ENCODE measurements around the gene TBC1D9B.

The TBC1D9B gene

DNA sequence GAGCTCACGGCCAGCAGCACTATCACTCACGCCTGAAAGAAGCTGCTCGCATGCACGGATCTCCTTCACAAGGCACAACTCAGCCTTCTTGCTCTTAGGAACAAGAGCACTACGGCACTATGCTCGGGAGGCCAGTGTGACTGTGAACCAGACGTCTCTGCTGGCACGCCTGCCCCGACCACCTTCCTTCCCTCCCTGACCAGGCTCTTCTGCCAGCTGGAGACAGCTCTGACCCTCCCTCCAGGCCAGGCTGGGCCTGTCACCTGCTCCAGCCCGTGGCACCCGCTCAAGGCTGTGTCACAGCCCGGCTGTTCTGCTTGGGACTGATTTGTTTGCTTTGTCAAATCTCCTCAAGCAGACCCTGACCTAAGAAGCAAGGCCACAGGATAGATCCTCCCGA is 7.0 kb downstream of the TBC1D9B start:
- Mint-ChIP-seq H3K4me3 (no peak overlapping the region), H3K36me3 (ENCODE audit: low read depth) (peaks cover 51% of the 10 kb centered on the region), H3K9me3 (no peaks in the 10 kb centered on the region), H3K4me1 (ENCODE audit: low read depth) (peaks cover 8% of the 10 kb centered on the region), H3K27ac (no peak overlapping the region), H3K27me3 (no peaks in the 10 kb centered on the region)

DNA sequence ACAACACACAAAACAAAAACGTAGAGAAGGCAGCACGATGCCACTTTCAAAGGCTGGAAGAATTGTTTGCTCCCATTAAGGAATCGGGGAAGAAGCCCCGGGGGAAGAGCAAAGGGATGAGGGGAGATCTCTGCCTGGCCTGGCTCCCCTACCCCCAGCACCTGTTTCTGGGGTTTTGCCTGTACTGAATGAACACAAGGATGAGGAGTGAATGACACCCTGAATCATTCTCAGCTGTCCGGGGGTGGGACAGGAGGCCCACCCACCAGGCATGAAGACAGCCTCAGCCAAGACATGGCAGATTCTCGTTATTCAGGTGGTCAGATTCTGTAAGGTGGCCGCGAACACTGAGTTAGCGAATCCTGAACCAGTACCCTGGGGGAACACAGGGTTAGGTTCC is 7.5 kb downstream of the TBC1D9B start:
- Mint-ChIP-seq H3K36me3 (ENCODE audit: low read depth) (peaks cover 52% of the 10 kb centered on the region), H3K4me1 (ENCODE audit: low read depth) (peaks cover 4% of the 10 kb centered on the region)

DNA sequence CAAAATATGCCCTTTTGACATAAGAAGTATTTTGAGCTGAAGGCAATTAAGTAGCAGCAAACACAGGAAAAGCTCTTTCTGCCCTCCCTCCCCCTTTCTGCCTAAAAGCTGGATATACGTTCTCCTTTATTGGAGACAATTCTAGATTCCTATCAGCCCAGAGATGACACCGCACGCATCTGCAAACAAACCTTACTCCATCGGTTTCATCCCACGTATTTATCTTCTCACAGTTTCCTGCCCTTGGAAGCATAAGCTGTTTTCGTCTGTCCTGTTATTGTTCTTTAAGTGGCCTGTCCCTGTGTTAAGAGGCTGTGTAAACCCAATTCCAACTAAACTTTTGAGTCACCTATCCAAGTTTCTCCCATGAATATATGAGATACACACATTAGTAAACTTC is 11.8 kb downstream of the TBC1D9B start:
- no peaks in the 10 kb centered on the region for H3K9me3 Mint-ChIP-seq
- no peak overlapping the region for H3K4me3 Mint-ChIP-seq
- H3K27me3 Mint-ChIP-seq: no peaks in the 10 kb centered on the region
- no peak overlapping the region for H3K27ac Mint-ChIP-seq
- H3K36me3 Mint-ChIP-seq (ENCODE audit: low read depth): peaks cover 44% of the 10 kb centered on the region
- no peaks in the 10 kb centered on the region for H3K4me1 Mint-ChIP-seq (ENCODE audit: low read depth)

More for the DNA sequence above, 7.5 kb downstream of the TBC1D9B start:
- no peaks in the 10 kb centered on the region for H3K27me3 Mint-ChIP-seq
- H3K27ac Mint-ChIP-seq: no peak overlapping the region
- H3K9me3 Mint-ChIP-seq: no peaks in the 10 kb centered on the region
- no peak overlapping the region for H3K4me3 Mint-ChIP-seq

DNA sequence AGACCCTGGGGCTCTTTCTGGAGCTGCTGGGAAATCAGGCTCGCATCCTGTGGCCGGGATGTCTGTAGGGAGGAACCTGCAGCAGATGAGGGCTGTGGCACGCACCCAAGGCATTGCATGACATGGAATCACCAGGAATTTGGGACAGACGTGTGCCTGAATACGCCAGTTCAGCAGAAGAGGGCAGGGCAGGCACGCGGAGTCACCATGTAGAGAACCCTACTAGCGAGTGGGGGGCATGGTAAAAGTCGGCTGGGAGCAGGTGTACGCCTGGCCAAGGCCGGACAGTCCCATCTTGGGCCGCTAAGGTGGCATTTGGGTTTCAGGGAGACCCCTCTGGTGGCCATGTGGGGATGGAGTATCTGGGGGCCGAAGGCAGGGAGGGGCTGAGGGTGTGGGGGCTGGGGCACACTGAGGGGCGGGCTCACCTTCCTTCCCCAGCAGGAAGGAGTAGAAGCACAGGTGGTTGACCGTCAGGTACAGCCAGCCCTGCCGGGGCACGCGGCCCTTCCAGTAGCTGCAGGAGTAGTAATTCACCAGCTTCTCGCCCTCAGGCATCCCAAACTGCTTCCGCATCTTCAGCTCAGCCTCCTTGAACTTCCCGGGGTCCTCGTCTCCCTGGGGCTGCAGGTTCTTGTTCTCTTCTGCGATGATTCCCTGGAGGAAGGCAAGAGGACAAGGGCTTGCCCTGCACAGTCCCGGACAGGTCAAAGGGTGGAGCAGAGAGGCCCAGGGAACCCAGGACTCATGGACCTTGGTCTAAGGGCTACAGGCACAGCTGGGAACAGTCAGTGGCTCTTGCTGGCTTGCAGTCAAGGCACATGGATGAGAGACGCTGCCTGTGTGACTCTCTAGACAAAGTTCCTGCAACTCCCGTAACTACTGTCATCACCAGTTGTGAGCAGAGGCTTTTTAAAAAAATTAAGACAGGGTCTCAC is 13.5 kb downstream of the TBC1D9B start:
- no peaks in the 10 kb centered on the region for H3K9me3 Mint-ChIP-seq
- H3K4me3 Mint-ChIP-seq: no peak overlapping the region
- H3K27me3 Mint-ChIP-seq: no peaks in the 10 kb centered on the region
- H3K27ac Mint-ChIP-seq: no peak overlapping the region
- peaks cover 34% of the 10 kb centered on the region for H3K36me3 Mint-ChIP-seq (ENCODE audit: low read depth)
- H3K4me1 Mint-ChIP-seq (ENCODE audit: low read depth): no peaks in the 10 kb centered on the region

DNA sequence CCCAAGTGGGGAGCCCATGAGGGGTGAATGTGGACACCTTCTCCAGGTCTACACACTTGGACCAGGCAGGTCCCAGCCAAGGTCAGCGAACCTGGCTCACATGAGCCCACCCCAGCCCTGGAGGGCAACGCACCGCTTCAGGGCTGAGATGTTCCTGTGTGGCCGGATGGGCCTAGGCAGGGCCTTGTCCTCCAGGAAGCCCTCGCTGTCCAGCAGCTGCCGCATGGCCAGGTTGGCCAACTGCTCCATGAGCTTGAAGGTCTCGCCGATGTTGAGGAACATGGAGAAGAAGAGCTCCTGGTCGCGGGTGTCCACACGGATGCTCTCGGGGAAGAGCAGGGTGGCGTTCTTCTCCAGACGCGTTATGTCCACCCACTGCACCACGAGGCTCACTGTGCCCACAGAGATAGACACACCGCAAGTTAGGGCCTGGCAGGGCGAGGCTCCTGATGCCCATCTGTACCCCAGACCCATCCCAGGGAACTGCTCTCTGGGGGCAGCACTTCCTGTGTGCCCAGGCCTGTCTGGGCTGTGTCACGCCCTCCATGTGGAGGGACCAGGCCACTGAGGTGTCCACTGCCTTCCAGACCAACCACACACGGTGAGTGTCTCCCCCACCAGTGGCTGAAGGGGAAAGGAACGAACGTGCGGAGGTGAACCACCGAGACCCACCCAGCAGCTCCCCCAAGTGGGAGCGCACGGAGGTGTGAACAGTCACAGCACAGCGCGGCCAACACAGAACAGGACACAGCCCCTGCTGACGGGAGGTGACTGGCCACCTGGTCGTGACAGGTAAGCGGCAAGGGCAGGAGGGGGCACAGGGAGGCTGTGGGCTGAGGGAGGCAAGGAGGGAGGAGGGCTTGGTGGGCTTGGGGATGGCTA is 14.4 kb downstream of the TBC1D9B start:
- no peak overlapping the region for H3K27ac Mint-ChIP-seq

DNA sequence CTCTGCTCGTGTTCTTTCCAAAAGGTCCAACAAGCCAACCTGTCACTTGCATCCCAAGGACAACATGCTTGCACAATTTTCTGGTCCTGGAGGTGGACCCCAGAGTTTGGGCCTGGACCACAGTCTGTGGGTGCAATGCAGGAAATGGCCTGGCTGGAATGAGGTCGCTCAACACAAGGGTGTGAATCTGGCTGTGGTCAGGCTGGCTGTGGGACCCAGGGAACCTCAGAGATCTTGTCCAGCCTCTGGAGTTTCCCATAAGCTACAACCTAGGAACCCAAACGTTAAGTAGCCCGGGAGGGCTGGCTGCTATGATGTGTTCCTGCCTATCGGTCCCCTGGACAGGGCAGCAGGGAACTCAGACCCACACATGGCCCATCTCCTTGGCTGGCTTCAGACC is 15.4 kb downstream of the TBC1D9B start:
- no peaks in the 10 kb centered on the region for H3K4me1 Mint-ChIP-seq (ENCODE audit: low read depth)

More for the DNA sequence above, 14.4 kb downstream of the TBC1D9B start:
- H3K4me3 Mint-ChIP-seq: no peak overlapping the region
- H3K27me3 Mint-ChIP-seq: no peaks in the 10 kb centered on the region
- H3K9me3 Mint-ChIP-seq: no peaks in the 10 kb centered on the region
- H3K36me3 Mint-ChIP-seq (ENCODE audit: low read depth): peaks cover 38% of the 10 kb centered on the region
- H3K4me1 Mint-ChIP-seq (ENCODE audit: low read depth): no peaks in the 10 kb centered on the region

DNA sequence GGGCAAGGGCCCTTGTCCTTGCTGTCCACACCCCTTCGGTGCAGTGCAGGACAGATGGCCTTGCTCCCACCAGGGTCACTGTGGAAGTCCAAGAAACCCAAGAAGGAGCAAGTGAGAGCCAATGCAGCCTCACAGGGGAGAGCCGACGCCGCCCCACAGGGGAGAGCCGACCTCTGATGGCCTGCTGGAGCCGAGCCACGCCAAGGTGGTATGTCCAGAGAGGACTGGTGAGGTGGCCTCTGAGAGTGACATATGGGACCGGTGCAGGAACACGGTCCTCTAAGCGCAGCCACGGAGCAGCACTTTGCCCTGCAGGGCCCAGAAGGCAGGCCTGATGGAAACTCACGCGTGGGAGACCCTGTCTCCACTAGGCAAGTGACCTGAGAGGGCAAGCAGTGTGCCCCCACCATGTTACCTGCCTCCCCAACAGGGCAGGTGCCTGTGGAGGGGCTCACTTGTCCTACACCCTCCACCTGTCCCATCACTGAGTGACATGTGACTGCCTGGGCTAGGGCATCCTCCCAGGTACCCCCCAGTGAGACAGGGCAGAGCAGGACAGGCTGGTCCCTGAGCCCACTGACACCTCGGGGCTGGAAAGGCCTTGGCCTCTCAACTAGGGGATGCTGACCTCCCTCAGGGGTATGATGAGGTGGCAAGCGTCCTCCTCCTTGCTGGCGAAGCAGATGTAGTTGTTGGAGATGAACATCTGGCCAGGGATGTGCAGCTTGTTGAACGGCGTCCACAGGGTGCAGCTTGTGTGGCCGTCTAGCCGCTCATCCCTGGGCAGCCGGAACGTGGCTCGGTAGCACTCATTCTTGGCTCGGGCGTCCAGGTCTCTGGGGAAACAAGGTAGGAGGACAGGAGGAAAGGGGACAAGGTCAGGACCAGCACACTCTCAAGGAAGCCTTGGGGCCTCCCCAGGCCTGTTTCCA is 16.7 kb downstream of the TBC1D9B start:
- Mint-ChIP-seq H3K27ac (no peak overlapping the region), H3K4me1 (ENCODE audit: low read depth) (no peaks in the 10 kb centered on the region), H3K36me3 (ENCODE audit: low read depth) (peaks cover 48% of the 10 kb centered on the region), H3K27me3 (no peaks in the 10 kb centered on the region), H3K9me3 (no peaks in the 10 kb centered on the region), H3K4me3 (no peak overlapping the region)

More for the DNA sequence above, 15.4 kb downstream of the TBC1D9B start:
- Mint-ChIP-seq H3K27me3 (no peaks in the 10 kb centered on the region), H3K9me3 (no peaks in the 10 kb centered on the region), H3K36me3 (ENCODE audit: low read depth) (peaks cover 36% of the 10 kb centered on the region), H3K4me3 (no peak overlapping the region), H3K27ac (no peak overlapping the region)

DNA sequence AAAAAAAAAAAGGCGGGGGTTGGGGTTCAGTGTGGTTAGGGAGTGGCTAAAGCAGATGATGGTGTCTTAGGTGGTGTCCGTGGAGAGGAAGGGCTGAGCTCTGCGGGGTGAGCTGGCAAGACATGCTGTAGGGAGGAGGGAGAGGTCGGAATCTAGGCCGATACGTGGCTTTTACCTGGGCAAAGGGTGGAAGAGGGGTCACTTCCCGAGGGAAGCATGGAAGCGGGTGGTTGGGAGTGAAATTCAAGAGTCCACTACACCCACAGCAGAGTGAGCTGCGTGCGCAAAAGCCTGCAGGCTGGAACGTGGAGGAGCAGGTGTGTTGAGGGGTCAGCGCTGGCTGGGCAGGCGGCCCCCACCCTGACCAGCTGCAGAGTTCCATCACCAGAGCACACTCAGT is 17.8 kb downstream of the TBC1D9B start:
- H3K9me3 Mint-ChIP-seq: no peaks in the 10 kb centered on the region
- no peak overlapping the region for H3K27ac Mint-ChIP-seq
- peaks cover 54% of the 10 kb centered on the region for H3K36me3 Mint-ChIP-seq (ENCODE audit: low read depth)

DNA sequence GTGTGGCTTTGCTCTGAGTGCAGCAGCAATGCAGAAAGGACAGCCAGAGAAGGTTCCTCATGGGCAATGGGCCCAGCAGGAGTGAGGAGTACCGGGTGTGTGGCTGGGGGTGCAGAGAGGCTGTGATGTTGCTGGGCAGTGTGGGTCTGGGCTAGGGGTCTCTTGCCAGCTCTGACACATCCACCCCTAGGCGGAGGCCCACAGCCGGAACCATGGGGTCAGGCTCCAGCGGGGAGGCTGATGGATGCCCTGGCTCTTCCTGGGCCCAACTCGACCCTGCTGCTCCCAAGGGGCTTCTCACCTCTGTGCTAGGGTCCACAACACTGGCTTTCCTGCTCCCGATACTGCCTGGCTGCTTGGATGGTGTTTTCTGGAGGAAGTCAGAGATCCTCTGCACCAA is 19.9 kb downstream of the TBC1D9B start:
- peaks cover 10% of the 10 kb centered on the region for H3K9me3 Mint-ChIP-seq
- no peaks in the 10 kb centered on the region for H3K27me3 Mint-ChIP-seq
- peaks cover 70% of the 10 kb centered on the region for H3K36me3 Mint-ChIP-seq (ENCODE audit: low read depth)
- H3K27ac Mint-ChIP-seq: no peak overlapping the region
- H3K4me1 Mint-ChIP-seq (ENCODE audit: low read depth): no peaks in the 10 kb centered on the region
- no peak overlapping the region for H3K4me3 Mint-ChIP-seq

More for the DNA sequence above, 17.8 kb downstream of the TBC1D9B start:
- Mint-ChIP-seq H3K4me3 (no peak overlapping the region), H3K27me3 (no peaks in the 10 kb centered on the region), H3K4me1 (ENCODE audit: low read depth) (no peaks in the 10 kb centered on the region)

DNA sequence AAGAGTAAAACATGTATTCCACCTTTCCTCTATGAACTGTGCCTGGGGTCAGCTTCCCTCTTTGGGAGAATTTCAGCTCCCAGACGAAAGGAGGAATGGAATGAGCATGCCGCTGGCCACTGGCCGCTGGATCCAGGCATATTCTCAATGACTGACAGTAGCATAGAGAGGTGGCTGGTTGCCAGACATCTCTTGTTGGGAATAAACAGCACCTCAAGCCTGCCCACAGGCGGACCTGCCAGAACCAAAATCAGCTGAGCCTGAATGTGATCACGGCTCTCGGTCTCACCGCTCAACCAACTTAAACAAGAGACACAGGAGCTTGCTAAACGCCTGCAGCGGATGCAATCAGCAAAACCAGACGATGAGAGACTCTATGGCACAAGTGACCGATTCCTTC is 20.6 kb downstream of the TBC1D9B start:
- Mint-ChIP-seq H3K4me1 (ENCODE audit: low read depth) (no peaks in the 10 kb centered on the region), H3K4me3 (no peak overlapping the region), H3K27me3 (no peaks in the 10 kb centered on the region), H3K27ac (no peak overlapping the region), H3K36me3 (ENCODE audit: low read depth) (peaks cover 75% of the 10 kb centered on the region), H3K9me3 (peaks cover 10% of the 10 kb centered on the region)

DNA sequence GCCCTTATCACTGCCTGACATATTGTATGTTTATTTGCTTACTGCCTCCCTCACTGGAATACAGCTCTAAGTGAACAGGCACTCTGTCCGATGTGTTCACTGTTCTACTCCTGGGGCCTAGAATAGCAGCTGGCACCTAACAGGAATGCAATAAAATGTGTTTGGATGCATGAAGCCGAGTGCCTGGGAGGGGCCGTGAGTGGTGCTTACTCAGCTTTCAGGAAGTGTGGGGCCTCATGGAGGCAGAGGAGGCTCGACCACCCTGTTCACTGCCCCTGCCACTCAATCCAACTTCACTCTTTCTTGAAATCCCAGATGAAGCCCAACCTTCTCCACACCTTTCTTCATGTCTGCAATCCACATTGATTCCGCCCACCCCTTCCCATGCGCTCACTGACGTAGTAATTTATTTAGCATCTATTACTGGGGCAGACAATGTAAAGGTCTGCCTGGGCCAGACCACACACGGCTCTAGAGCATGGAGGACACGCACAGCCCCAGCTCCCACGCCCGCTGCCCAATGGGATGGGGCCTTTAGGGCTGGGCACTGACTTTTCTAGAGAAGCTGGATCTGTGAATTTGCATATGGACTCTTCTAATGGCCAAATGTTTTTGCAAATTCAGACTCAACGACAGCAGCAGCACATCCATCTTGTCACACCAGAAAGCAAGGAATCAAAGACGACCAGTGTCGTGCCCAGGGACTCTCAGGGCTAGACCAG is 21.3 kb downstream of the TBC1D9B start:
- Mint-ChIP-seq H3K36me3 (ENCODE audit: low read depth) (peaks cover 76% of the 10 kb centered on the region), H3K4me1 (ENCODE audit: low read depth) (no peaks in the 10 kb centered on the region), H3K27me3 (no peaks in the 10 kb centered on the region), H3K4me3 (no peak overlapping the region), H3K27ac (no peak overlapping the region), H3K9me3 (peaks cover 10% of the 10 kb centered on the region)

DNA sequence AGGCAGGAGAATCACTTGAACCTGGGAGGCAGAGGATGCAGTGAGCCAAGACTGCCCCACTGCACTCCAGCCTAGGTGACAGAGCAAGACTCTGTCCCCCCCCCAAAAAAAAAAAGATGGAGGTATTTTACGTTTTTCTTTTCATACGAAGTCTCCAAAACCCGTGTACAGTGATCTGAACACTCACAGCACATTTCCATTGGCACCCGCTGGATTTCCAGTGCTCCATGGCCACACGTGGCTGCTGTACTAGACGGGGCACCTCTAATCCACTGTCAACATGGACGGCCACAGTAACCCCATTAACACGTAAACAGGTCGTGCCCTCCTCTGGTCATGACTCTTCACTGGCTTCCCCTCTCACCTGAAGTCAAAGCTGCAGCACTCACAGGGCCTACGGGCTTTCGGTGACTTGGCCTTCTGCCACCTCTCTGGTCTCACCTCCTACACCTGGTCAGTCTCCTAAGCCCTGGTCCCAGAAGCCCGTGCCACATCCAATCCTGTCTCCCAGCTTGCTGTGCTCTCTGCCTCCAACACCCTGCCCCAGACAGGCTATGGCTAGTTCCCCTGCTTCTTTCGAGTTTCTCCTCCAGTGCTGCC is 22.1 kb downstream of the TBC1D9B start:
- Mint-ChIP-seq H3K9me3 (peaks cover 10% of the 10 kb centered on the region), H3K36me3 (ENCODE audit: low read depth) (peaks cover 76% of the 10 kb centered on the region), H3K4me1 (ENCODE audit: low read depth) (no peaks in the 10 kb centered on the region), H3K27ac (no peak overlapping the region), H3K4me3 (no peak overlapping the region), H3K27me3 (no peaks in the 10 kb centered on the region)

DNA sequence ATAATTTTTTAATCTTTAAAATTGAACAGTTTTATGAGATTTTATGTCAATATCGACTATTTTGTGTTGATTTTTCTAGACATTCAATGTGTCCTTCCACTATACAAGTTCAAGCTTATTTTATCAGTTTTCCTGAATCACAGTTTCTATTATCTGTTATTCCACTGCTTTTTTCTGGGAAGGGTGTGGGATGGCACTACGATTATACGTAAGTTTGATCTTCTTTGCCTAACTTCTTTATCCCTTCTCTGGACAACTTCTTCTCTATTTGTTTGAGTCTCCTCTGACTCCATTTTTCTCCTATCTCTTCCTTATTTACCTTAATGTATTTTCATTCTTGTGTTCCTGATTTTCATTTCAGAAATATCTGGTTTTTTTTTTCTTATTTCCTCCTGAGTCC is 24.5 kb downstream of the TBC1D9B start:
- H3K36me3 Mint-ChIP-seq (ENCODE audit: low read depth): peaks cover 61% of the 10 kb centered on the region
- no peak overlapping the region for H3K4me3 Mint-ChIP-seq
- no peaks in the 10 kb centered on the region for H3K27me3 Mint-ChIP-seq
- H3K4me1 Mint-ChIP-seq (ENCODE audit: low read depth): no peaks in the 10 kb centered on the region
- no peak overlapping the region for H3K27ac Mint-ChIP-seq
- H3K9me3 Mint-ChIP-seq: peaks cover 10% of the 10 kb centered on the region
